Keratinocyte (primary cell): ENCODE results near the gene TTC22.

Experiments
- EZH2 ChIP-seq: IDR thresholded peaks from one replicate; pipeline ENCODE4 v1.6.1; 2012; ENCODE audit warnings: inconsistent platforms, mild to moderate bottlenecking, low read length, moderate library complexity
- TF ChIP-seq, protein P1 (sequence below), 3 experiments: IDR thresholded peaks in 1 of 3; conservative IDR thresholded peaks in 1 of 3; optimal IDR thresholded peaks in 1 of 3; 2 replicates in 2 of 3; 3 replicates in 1 of 3; pipeline versions ENCODE3 to v1.5.1; 2011; ENCODE audit warnings: low read length in 3 of 3, mild to moderate bottlenecking in 3 of 3, moderate library complexity in 2 of 3, control low read depth in 1 of 3, inconsistent platforms in 1 of 3; ENCODE audit not compliant: insufficient read depth in 2 of 3; ENCODE audit errors: extremely low read depth in 1 of 3

DNA sequence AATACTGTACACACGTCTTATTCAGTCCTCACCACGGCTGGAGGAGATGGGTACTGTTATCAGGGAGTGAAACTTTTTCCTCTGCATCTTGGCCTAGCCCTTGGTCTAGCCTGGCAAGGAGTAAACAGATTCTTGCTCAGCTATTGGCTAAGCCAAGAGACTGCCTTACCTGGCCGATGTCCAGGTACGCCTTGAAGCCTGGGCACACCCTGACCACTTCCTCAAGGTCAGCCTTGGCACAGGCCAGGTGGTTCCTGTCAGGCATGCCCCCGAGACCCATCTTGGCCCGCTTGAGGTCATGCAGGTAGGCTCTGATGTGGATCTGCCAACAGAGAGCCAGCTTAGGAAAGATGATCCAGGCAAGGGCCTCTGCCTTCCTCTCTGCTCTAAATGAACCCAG lies 19.0 kb downstream of the TTC22 start:
- TF ChIP-seq, protein P1, sequence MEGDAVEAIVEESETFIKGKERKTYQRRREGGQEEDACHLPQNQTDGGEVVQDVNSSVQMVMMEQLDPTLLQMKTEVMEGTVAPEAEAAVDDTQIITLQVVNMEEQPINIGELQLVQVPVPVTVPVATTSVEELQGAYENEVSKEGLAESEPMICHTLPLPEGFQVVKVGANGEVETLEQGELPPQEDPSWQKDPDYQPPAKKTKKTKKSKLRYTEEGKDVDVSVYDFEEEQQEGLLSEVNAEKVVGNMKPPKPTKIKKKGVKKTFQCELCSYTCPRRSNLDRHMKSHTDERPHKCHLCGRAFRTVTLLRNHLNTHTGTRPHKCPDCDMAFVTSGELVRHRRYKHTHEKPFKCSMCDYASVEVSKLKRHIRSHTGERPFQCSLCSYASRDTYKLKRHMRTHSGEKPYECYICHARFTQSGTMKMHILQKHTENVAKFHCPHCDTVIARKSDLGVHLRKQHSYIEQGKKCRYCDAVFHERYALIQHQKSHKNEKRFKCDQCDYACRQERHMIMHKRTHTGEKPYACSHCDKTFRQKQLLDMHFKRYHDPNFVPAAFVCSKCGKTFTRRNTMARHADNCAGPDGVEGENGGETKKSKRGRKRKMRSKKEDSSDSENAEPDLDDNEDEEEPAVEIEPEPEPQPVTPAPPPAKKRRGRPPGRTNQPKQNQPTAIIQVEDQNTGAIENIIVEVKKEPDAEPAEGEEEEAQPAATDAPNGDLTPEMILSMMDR (optimal IDR thresholded peaks at IDR 0.05 in 1 of 3, IDR thresholded peaks at IDR 0.05 in 1 of 3, conservative IDR thresholded peaks at IDR 0.05 in 1 of 3; ENCODE audit: extremely low read depth in 1 of 3, insufficient read depth in 2 of 3, low read length in 3 of 3): no peak
- no peak for TF ChIP-seq EZH2
